BE2C (cell line): ENCODE data around the gene TSPO2.

Experiments used
- DNase-seq: peaks from one replicate; pipeline ENCODE4 v3.0.0-alpha.2; 2020
- H3K27me3 ChIP-seq: fragments of 250-450 bp; sonication (Bioruptor Pico); 2 replicates; pipeline ENCODE4 v1.5.1; 2020; ENCODE audit warnings: mild to moderate bottlenecking
- H3K36me3 ChIP-seq: fragments of 250-450 bp; sonication (Bioruptor Pico); 2 replicates; pipeline ENCODE4 v1.5.1; 2020; ENCODE audit warnings: mild to moderate bottlenecking
- H3K4me1 ChIP-seq: fragments of 250-450 bp; sonication (Bioruptor Pico); 2 replicates; pipeline ENCODE4 v1.5.1; 2020
- H3K4me3 ChIP-seq: 2 replicates; pipeline ENCODE4 v1.5.1; 2011; ENCODE audit warnings: low read depth, low read length
- H3K9me3 ChIP-seq: fragments of 250-450 bp; sonication (Bioruptor Pico); 2 replicates; pipeline ENCODE4 v1.5.1; 2020
- TF ChIP-seq, protein P1 (sequence below): IDR thresholded peaks from 2 replicates; pipeline ENCODE4 v1.5.1; 2012; ENCODE audit warnings: mild to moderate bottlenecking, low read depth, low read length

The TSPO2 gene

DNA sequence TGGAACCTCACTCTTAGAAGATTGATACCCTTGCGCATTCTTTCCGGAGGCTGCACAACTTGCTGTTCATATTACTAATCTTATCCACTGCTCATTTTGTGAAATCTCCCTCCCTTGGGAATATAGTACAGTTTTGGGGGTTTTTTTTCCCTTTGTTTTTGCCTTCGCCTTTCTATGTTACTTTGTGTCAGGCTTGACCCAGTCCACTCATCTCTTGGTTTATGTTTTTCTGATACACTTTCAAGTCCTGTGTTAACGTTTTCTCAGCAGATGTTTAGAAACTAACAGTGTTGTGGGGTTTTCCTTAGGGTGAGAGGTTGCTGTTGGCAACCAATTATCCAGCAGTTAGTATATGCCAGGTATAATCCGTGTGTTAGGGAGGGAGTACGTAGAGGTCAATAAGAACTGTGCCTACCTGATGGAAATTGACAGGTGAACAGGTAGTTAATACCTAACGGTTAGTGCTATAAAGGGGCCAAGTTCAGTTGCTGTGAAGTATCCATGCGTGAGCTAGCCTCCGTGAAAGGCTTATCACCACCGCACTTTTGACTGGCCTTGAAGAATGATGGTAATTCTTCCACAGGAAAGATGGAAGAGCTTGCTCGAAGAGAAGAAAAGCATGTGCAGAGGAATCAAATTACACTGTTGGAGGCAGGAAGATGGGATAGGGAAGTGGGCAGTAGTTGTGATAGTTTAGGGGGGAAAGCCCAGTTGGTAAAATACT is 31.9 kb downstream of the TSPO2 start:
- TF ChIP-seq, protein P1, sequence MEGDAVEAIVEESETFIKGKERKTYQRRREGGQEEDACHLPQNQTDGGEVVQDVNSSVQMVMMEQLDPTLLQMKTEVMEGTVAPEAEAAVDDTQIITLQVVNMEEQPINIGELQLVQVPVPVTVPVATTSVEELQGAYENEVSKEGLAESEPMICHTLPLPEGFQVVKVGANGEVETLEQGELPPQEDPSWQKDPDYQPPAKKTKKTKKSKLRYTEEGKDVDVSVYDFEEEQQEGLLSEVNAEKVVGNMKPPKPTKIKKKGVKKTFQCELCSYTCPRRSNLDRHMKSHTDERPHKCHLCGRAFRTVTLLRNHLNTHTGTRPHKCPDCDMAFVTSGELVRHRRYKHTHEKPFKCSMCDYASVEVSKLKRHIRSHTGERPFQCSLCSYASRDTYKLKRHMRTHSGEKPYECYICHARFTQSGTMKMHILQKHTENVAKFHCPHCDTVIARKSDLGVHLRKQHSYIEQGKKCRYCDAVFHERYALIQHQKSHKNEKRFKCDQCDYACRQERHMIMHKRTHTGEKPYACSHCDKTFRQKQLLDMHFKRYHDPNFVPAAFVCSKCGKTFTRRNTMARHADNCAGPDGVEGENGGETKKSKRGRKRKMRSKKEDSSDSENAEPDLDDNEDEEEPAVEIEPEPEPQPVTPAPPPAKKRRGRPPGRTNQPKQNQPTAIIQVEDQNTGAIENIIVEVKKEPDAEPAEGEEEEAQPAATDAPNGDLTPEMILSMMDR = no peak
- no peaks in the 10 kb centered on the region; the same call in none of the 2 replicates for H3K4me1 ChIP-seq
- no peaks in the 10 kb centered on the region for H3K9me3 ChIP-seq
- DNase-seq = no peak
- no peaks in the 10 kb centered on the region for H3K27me3 ChIP-seq
- H3K36me3 ChIP-seq = peaks cover 6% of the 10 kb centered on the region
- H3K4me3 ChIP-seq = peak overlapping the region; percentile 96

DNA sequence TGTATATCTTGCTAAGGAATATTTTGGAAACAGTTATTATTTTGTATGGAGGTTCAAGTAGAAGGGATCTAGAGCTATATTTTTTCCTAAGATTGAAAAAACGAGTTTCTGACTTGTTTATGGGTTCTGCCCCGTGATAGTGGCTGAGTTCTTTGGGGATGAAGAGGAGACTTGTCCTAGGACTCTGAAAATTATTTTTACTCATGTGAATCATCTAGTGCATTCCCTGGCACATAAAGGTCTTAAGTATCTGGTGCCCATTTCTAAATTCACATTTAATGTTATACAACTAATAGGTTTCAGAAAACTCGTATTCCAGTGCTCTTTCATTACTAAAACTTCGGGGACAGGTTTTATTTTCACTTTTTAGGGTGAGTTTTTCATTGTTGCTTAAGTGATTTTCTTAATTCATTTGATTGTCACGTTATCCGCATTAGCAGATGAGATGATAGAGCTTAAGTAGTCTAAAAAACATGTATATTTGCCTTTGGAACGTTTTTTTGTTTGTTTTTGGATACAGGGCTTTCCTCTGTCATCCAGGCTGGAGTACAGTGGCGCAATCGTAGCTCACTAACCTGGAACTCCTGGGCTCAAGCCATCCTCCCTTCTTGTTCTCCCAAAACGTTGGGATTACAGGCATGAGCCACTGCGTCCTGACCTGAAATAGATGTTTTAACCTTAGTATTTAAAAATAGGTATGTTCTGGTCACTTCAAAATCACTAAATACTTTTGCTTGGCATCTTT is 32.6 kb downstream of the TSPO2 start:
- Histone ChIP-seq H3K27me3 (no peaks in the 10 kb centered on the region), H3K4me3 (peak overlapping the region; percentile 96), H3K9me3 (no peaks in the 10 kb centered on the region), H3K36me3 (peaks cover 13% of the 10 kb centered on the region), H3K4me1 (no peaks in the 10 kb centered on the region; the same call in none of the 2 replicates)
- TF ChIP-seq, protein P1 = no peak
- no peak for DNase-seq

DNA sequence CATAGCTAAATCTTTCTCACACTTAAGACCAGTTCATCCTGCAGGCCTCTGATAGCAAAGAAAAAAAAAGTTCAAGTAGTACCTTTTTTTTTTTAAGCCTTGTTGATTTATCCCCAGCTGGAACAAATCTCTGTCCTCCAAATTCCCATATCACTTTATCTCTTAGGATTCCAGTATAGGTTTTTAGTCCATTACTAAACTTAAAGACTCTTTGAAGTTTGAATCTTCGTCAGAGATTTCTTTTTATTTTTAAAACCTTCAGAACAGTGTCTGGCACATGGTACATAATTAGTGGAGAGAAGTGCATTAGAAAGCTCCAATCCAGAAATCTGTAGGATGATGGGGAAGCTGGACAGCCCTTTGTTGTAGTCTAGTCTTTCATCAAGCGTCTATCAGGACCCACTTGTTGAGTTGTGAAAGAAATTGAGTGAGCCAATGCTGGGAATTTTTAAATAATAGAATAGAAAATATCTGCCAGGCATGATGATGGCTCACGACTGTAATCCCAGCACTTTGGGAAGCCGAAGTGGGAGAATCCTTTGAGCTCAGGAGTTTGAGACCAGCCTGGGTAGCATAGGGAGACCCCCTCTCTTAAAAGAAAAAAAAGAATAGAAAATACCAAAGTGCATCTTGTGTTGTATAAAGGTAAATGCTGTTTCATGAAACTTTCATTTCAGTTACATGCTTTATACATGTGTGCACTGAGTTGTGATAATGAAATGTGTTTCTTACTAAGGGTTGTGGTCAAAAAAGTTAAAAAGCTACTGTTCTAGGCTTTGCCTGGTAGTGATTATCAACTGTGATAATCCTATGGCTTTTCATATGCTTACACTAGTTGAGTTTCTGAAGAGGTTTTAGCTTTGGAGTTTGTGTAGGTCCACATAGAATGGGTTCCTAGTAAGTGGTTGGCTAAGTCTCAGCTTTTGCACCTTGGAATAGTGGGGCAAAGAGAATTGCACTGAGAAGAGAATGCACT is 33.7 kb downstream of the TSPO2 start:
- TF ChIP-seq, protein P1 = no peak
- H3K4me1 ChIP-seq = no peaks in the 10 kb centered on the region; the same call in none of the 2 replicates
- H3K4me3 ChIP-seq = no peak overlapping the region
- H3K27me3 ChIP-seq = no peaks in the 10 kb centered on the region
- no peaks in the 10 kb centered on the region for H3K9me3 ChIP-seq
- no peak for DNase-seq
- H3K36me3 ChIP-seq = peaks cover 22% of the 10 kb centered on the region

DNA sequence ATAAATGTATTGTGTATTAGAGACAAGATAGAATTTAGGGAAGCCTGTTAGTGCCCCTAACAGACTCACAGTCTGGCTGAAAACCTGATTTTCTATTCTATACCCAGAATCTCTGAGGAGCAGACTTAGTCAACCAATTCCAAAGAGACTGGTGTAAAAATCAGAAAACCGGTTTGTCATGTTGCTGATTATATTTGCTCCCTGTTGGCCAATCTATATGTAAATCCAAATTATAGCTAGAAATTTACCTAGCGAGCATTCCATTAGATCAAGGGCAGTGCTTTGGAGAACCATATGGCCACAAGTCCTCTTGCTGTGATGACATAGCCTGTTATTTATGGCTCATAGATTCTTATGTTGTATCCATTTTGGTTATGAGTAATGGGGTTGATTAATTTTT is 35.3 kb downstream of the TSPO2 start:
- Histone ChIP-seq H3K27me3 (no peaks in the 10 kb centered on the region), H3K36me3 (peaks cover 24% of the 10 kb centered on the region), H3K9me3 (no peaks in the 10 kb centered on the region), H3K4me3 (no peak overlapping the region), H3K4me1 (no peaks in the 10 kb centered on the region; the same call in none of the 2 replicates)
- no peak for DNase-seq
- TF ChIP-seq, protein P1 = no peak

DNA sequence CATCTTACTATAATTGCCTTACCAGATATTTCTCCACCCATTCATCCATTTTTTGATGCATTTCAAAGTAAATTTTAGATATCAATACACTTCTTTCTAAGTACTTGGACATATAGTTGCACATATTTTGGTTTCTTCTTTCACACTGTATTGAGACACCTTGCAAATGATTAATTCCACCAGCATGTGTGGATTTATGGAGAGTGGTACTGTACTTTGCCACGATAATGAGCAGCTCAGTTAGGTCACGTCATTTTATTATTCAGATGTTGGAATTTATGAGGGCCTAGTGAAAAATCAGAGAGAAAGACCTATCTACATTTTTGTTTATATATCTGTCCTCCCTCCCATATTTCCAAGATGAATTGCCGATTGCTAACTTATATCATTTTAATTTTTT is 35.8 kb downstream of the TSPO2 start:
- TF ChIP-seq, protein P1 = no peak
- Histone ChIP-seq H3K27me3 (no peaks in the 10 kb centered on the region), H3K4me3 (no peak overlapping the region), H3K9me3 (no peaks in the 10 kb centered on the region), H3K36me3 (peaks cover 30% of the 10 kb centered on the region), H3K4me1 (no peaks in the 10 kb centered on the region; the same call in none of the 2 replicates)
- DNase-seq = no peak
